ENCODE data around the gene PDZD2.
"Not testable (repeated sequence)": the region's sequence is repeated elsewhere in the genome, so short reads cannot be mapped to it uniquely, and the experiment has no call there.

PDZD2 gene

GRCh38 chr5:31639481-31640411 lies 815 bp downstream of the PDZD2 start:
- DNase-seq, result no peak

GRCh38 chr5:31640573-31640972 lies 1.6 kb downstream of the PDZD2 start:
- DNase-seq, result no peak

- no peak for DNase-seq
Measured at GRCh38 chr5:31641059-31641458, 2.1 kb downstream of the PDZD2 start.

- no peak for DNase-seq
Measured at GRCh38 chr5:31641575-31641974, 2.6 kb downstream of the PDZD2 start.

- DNase-seq, result no peak
Measured at GRCh38 chr5:31645420-31646081, 6.6 kb downstream of the PDZD2 start.

GRCh38 chr5:31648326-31648725 lies 9.4 kb downstream of the PDZD2 start:
- DNase-seq, result no peak

GRCh38 chr5:31651241-31651640 lies 12.3 kb downstream of the PDZD2 start:
- no peak for DNase-seq

- DNase-seq, result no peak
Measured at GRCh38 chr5:31655491-31655890, 16.6 kb downstream of the PDZD2 start.

- DNase-seq, result no peak
Measured at GRCh38 chr5:31656806-31657205, 17.9 kb downstream of the PDZD2 start.

- DNase-seq, result no peak
Measured at GRCh38 chr5:31657315-31657979, 18.5 kb downstream of the PDZD2 start.

- no peak for DNase-seq
Measured at GRCh38 chr5:31661257-31661656, 22.3 kb downstream of the PDZD2 start.

GRCh38 chr5:31663519-31663918 lies 24.6 kb downstream of the PDZD2 start:
- no peak for DNase-seq

- DNase-seq, result no peak
Measured at GRCh38 chr5:31664566-31664965, 25.6 kb downstream of the PDZD2 start.

- no peak for DNase-seq
Measured at GRCh38 chr5:31671339-31671741, 32.4 kb downstream of the PDZD2 start.

- no peak for DNase-seq
Measured at GRCh38 chr5:31674371-31674951, 35.5 kb downstream of the PDZD2 start.

GRCh38 chr5:31675472-31675871 lies 36.5 kb downstream of the PDZD2 start:
- no peak for DNase-seq

- no peak for DNase-seq
Measured at GRCh38 chr5:31678180-31678579, 39.2 kb downstream of the PDZD2 start.

- DNase-seq, result no peak
Measured at GRCh38 chr5:31680528-31680927, 41.6 kb downstream of the PDZD2 start.

GRCh38 chr5:31682025-31682424 lies 43.1 kb downstream of the PDZD2 start:
- DNase-seq, result no peak

- DNase-seq, result no peak
Measured at GRCh38 chr5:31682851-31683250, 43.9 kb downstream of the PDZD2 start.

GRCh38 chr5:31688515-31689092 lies 49.7 kb downstream of the PDZD2 start:
- no peak for DNase-seq

- not testable (repeated sequence) for DNase-seq
Measured at GRCh38 chr5:31691408-31691807, 52.5 kb downstream of the PDZD2 start.
